Tibial nerve (tissue), 4 donors: ENCODE measurements around the gene TLR3. TPM values are rescaled to one million over a fixed set of nuclear protein-coding genes. Genes with fewer than 3 reads are reported as not detected.

Experiments used
- DNase-seq, 2 donors: peaks; one replicate each; pipeline ENCODE4 v3.0.0-alpha.2; 2019; ENCODE audit warnings: low spot score in 2 of 2
- H3K27ac ChIP-seq, 4 donors: fragments of 200-600 bp; sonication (generic) in 3 of 4; one replicate each; pipeline ENCODE4 v1.5.1; 2017 to 2019; ENCODE audit warnings: mild to moderate bottlenecking in 1 of 4
- H3K27me3 ChIP-seq, 2 donors: fragments of 200-600 bp; sonication (generic) in 1 of 2; one replicate each; pipeline versions ENCODE4 v1.5.1 to v1.6.0; 2017 to 2019
- H3K36me3 ChIP-seq, 3 donors: fragments of 200-600 bp; sonication (generic); one replicate each; pipeline ENCODE4 v1.5.1; 2018 to 2019
- H3K4me1 ChIP-seq, 4 donors: fragments of 200-600 bp; sonication (generic) in 3 of 4; one replicate each; pipeline ENCODE4 v1.5.1; 2017 to 2019
- H3K4me3 ChIP-seq, 4 donors: fragments of 200-600 bp; sonication (generic) in 3 of 4; one replicate each; pipeline ENCODE4 v1.5.1; 2017 to 2019; ENCODE audit warnings: mild to moderate bottlenecking in 1 of 4, moderate library complexity in 1 of 4
- H3K9me3 ChIP-seq, 4 donors: fragments of 200-600 bp; sonication (generic) in 3 of 4; one replicate each; pipeline ENCODE4 v1.5.1; 2017 to 2019
- CTCF ChIP-seq, 5 experiments: fragments of 200-600 bp in 3 of 5; fragments of 450-650 bp in 2 of 5; sonication (generic) in 3 of 5; IDR thresholded peaks; one replicate each; pipeline ENCODE4 v1.5.1; 2016 to 2019; ENCODE audit warnings: antibody characterized with exemption in 5 of 5, mild to moderate bottlenecking in 3 of 5, moderate library complexity in 2 of 5
- EP300 ChIP-seq, 2 donors: sonication (generic); formaldehyde crosslinking; IDR thresholded peaks; one replicate each; pipeline ENCODE4 v1.6.1; 2017; ENCODE audit warnings: antibody characterized with exemption in 2 of 2, mild to moderate bottlenecking in 1 of 2
- POLR2A ChIP-seq, 2 donors: fragments of 450-650 bp; IDR thresholded peaks; one replicate each; pipeline ENCODE4 v1.6.1; 2017; ENCODE audit warnings: antibody characterized with exemption in 2 of 2, mild to moderate bottlenecking in 2 of 2, moderate library complexity in 2 of 2
- WGBS, 2 donors: methylation state at CpG; one replicate each; pipeline ENCODE4 v1.1.5; 2018; 5-methylcytosine and 5-hydroxymethylcytosine counted together
- total RNA-seq, 4 donors: library from RNA; depleted of rRNA; stranded (reverse); fragments of >200 nt; gene quantifications; one replicate each; pipeline ENCODE4 v1.1.0, GENCODE V29; 2016

TLR3 gene
- total RNA-seq, 4 donors from 2014 or later = 3.9 to 13.3 (median 6.0) TPM

DNA sequence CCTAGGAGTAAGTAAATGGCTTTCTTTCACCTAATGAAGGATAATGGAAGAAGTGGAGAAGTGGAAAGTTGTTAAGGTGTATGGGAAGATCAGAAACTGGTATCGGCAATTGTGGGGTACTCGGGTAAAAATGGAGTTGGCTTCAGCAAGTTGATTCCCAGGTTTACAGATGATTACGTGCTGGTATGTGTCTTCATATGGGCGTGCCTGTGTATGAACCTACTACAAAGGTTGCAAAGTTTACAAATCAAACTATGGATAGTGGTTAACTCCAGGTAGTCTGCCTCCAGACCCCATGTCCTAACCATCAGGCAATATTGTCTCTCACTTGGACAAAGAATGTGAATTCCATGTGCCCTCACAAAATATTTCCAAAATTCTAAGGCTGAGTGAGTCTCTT lies 773 bp downstream of the TLR3 start:
- Histone ChIP-seq H3K36me3 (no peaks in the 10 kb centered on the region), H3K4me3 (peak overlapping the region in 3 of 4 donors; percentile 50 to 62 (median 52)), H3K27ac (peak overlapping the region in 3 of 4 donors; percentile 41 to 85 (median 81)), H3K27me3 (no peaks in the 10 kb centered on the region), H3K9me3 (no peaks in the 10 kb centered on the region), H3K4me1 (peaks cover 0 to 22% (median 3%) of the 10 kb centered on the region in 4 donors)
- no peak for DNase-seq
- 82 to 86% methylated on average over 4 of the region's 4 CpGs for WGBS, 2 donors
- TF ChIP-seq EP300 (IDR thresholded peaks at IDR 0.05) (no peak), POLR2A (IDR thresholded peaks at IDR 0.05) (no peak), CTCF (IDR thresholded peaks at IDR 0.05) (no peak)

- Histone ChIP-seq H3K36me3 (no peaks in the 10 kb centered on the region), H3K9me3 (no peaks in the 10 kb centered on the region), H3K4me1 (peaks cover 0 to 22% (median 3%) of the 10 kb centered on the region in 4 donors), H3K27ac (no peak overlapping the region), H3K27me3 (no peaks in the 10 kb centered on the region), H3K4me3 (no peak overlapping the region)
- TF ChIP-seq POLR2A (IDR thresholded peaks at IDR 0.05) = no peak
- TF ChIP-seq CTCF (IDR thresholded peaks at IDR 0.05) = no peak
- no peak for DNase-seq
- 90 to 92% methylated on average over 10 of the region's 10 CpGs for WGBS, 2 donors
These were observed 3.6 kb downstream of the TLR3 start for GRCh38 chr4:186072516-186072915.

GRCh38 chr4:186074189-186074588 lies 5.2 kb downstream of the TLR3 start:
- WGBS, 2 donors = 73 to 75% methylated on average over 7 of the region's 7 CpGs
- Histone ChIP-seq H3K36me3 (peaks cover 0 to 4% (median 0%) of the 10 kb centered on the region in 3 donors), H3K27ac (no peak overlapping the region), H3K9me3 (no peaks in the 10 kb centered on the region), H3K4me3 (no peak overlapping the region), H3K27me3 (no peaks in the 10 kb centered on the region), H3K4me1 (peaks cover 0 to 17% (median 3%) of the 10 kb centered on the region in 4 donors)
- DNase-seq = no peak
- TF ChIP-seq CTCF (IDR thresholded peaks at IDR 0.05) (no peak), POLR2A (IDR thresholded peaks at IDR 0.05) (no peak), EP300 (IDR thresholded peaks at IDR 0.05) (no peak)

DNA sequence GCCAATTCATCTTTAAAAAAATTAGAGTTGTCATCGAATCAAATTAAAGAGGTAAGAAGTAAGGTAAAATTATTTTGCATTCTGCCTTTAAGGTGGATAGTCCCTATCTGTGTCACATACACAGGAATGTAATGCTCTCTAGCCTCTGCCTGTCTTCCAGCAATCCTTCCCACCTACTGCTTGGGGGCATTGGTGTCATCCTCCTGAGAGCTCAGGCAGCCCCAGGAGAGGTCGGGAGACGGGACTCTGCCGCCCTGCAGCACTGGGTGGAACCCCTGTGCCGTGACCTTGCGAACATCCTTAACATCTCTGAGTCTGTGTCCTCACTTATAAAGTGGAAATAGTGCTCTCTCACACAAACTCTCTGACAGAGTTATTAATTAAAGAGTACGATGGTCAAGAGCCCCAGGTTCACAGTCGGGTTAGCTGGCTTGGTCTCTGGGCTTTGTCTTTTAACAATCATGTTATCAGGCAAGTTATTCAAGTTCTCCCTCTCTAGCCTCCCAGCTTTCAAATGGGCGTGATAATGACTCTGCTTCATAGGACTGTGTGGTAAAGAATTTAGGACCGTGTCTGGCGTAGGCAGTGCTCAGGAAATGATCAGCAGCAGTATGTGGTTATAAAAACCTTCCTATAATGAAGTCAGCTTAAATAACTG lies 10.2 kb downstream of the TLR3 start:
- H3K36me3 ChIP-seq = peaks cover 0 to 30% (median 0%) of the 10 kb centered on the region in 3 donors
- no peak overlapping the region for H3K4me3 ChIP-seq
- no peaks in the 10 kb centered on the region for H3K27me3 ChIP-seq
- H3K4me1 ChIP-seq = peaks cover 0 to 2% (median 0%) of the 10 kb centered on the region in 4 donors
- no peaks in the 10 kb centered on the region for H3K9me3 ChIP-seq
- no peak overlapping the region for H3K27ac ChIP-seq
- WGBS, 2 donors = 72 to 75% methylated on average over 11 of the region's 11 CpGs
- no peak for DNase-seq
- TF ChIP-seq EP300 (IDR thresholded peaks at IDR 0.05) (no peak), POLR2A (IDR thresholded peaks at IDR 0.05) (no peak), CTCF (IDR thresholded peaks at IDR 0.05) (no peak)

- WGBS, 2 donors = 79 to 81% methylated on average over 9 of the region's 9 CpGs
- Histone ChIP-seq H3K27ac (no peak overlapping the region), H3K9me3 (no peaks in the 10 kb centered on the region), H3K27me3 (no peaks in the 10 kb centered on the region), H3K4me1 (no peaks in the 10 kb centered on the region), H3K4me3 (no peak overlapping the region), H3K36me3 (peaks cover 0 to 36% (median 0%) of the 10 kb centered on the region in 3 donors)
- TF ChIP-seq POLR2A (IDR thresholded peaks at IDR 0.05) (no peak), CTCF (IDR thresholded peaks at IDR 0.05) (no peak), EP300 (IDR thresholded peaks at IDR 0.05) (no peak)
- no peak for DNase-seq
These were observed 10.7 kb downstream of the TLR3 start for GRCh38 chr4:186079694-186080093.
